GM12891 (cell line): Measurements from ENCODE around the gene SLC6A11.

Experiments used
- PAX5 ChIP-seq: IDR thresholded peaks from 2 replicates; pipeline ENCODE4 v1.6.1; 2011; ENCODE audit warnings: low read length, moderate library complexity, mild to moderate bottlenecking; ENCODE audit not compliant: insufficient read depth, severe bottlenecking
- POLR2AphosphoS5 ChIP-seq: IDR thresholded peaks from 2 replicates; pipeline ENCODE4 v1.6.1; 2011; ENCODE audit warnings: low read depth, low read length, control low read depth
- TAF1 ChIP-seq: IDR thresholded peaks from 2 replicates; pipeline ENCODE4 v1.6.1; 2011; ENCODE audit warnings: low read depth, low read length, control low read depth

DNA sequence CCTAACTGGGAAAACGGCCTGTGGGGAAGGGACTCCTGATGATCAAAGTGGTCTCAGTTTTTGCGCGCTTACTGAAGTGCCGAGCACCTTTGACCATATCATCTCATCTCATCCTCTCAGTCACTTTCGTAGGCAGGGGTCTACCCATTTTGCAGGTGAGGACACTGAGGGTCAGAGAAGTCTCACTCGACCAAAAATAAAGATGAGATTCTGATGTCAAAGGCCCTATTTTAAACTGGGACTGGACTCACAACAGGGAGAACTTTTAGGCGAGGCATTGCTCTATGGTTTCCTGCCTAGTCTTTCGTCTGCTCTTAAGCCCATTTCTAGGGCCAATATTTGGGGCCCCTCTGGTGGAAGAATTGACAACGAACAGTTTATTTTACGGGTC is 830 bp downstream of the SLC6A11 start:
- TF ChIP-seq POLR2AphosphoS5 = no peak
- no peak for TF ChIP-seq TAF1
- TF ChIP-seq PAX5 = no peak
